HEK293T (cell line): ENCODE results near the gene CABYR.

Experiments
- CTCF ChIA-PET: fragments of 350-600 bp; formaldehyde crosslinking; extraction: SDS; loops from one replicate; lab custom pipeline; 2021; ENCODE audit warnings: antibody characterized with exemption, inconsistent platforms; lab: Yijun Ruan, JAX
- POLR2A ChIA-PET: fragments of 350-600 bp; formaldehyde crosslinking; extraction: SDS; loops from one replicate; lab custom pipeline; 2020; ENCODE audit warnings: antibody characterized with exemption, inconsistent platforms; lab: Yijun Ruan, JAX
- DNase-seq: peaks from one replicate; pipeline ENCODE4 v3.0.0; 2012; ENCODE audit warnings: mixed read lengths; ENCODE audit errors: extremely low spot score
- ARNT ChIP-seq: fragments of 450-650 bp; IDR thresholded peaks from 2 replicates; pipeline ENCODE4 v1.6.1; 2017; ENCODE audit warnings: mild to moderate bottlenecking
- BHLHE40 ChIP-seq: fragments of 450-650 bp; IDR thresholded peaks from 2 replicates; pipeline ENCODE4 v1.6.1; 2016; ENCODE audit warnings: mild to moderate bottlenecking, moderate library complexity, borderline replicate concordance
- CTBP1 ChIP-seq: fragments of 450-650 bp; IDR thresholded peaks from 2 replicates; pipeline ENCODE4 v1.6.1; 2016; ENCODE audit warnings: borderline replicate concordance
- ELF4 ChIP-seq: fragments of 450-650 bp; IDR thresholded peaks from 2 replicates; pipeline ENCODE4 v1.6.1; 2017; ENCODE audit warnings: antibody characterized with exemption
- FOXA1 ChIP-seq: fragments of 450-650 bp; IDR thresholded peaks from 2 replicates; pipeline ENCODE4 v1.6.1; 2016; ENCODE audit warnings: mild to moderate bottlenecking
- FOXK2 ChIP-seq: fragments of 450-650 bp; IDR thresholded peaks from 2 replicates; pipeline ENCODE4 v1.6.1; 2016; ENCODE audit warnings: mild to moderate bottlenecking
- FOXM1 ChIP-seq: fragments of 450-650 bp; IDR thresholded peaks from 2 replicates; pipeline ENCODE4 v1.6.1; 2017; ENCODE audit warnings: mild to moderate bottlenecking, borderline replicate concordance
- HDGF ChIP-seq: fragments of 450-650 bp; IDR thresholded peaks from 2 replicates; pipeline ENCODE4 v1.6.1; 2017; ENCODE audit warnings: antibody characterized with exemption, borderline replicate concordance
- L3MBTL2 ChIP-seq: fragments of 450-650 bp; conservative IDR thresholded peaks from 2 replicates; pipeline ENCODE4 v1.6.1; 2016; ENCODE audit warnings: mild to moderate bottlenecking
- LEF1 ChIP-seq: fragments of 450-650 bp; IDR thresholded peaks from 2 replicates; pipeline ENCODE4 v1.6.1; 2017; ENCODE audit warnings: mild to moderate bottlenecking, borderline replicate concordance
- NFRKB ChIP-seq: fragments of 450-650 bp; IDR thresholded peaks from 2 replicates; pipeline ENCODE4 v1.6.1; 2016; ENCODE audit warnings: mild to moderate bottlenecking, moderate library complexity
- SP1 ChIP-seq: fragments of 450-650 bp; IDR thresholded peaks from 2 replicates; pipeline ENCODE4 v1.6.1; 2017
- SUZ12 ChIP-seq: fragments of 450-650 bp; IDR thresholded peaks from 2 replicates; pipeline ENCODE4 v1.6.1; 2016; ENCODE audit warnings: mild to moderate bottlenecking
- TARDBP ChIP-seq: fragments of 450-650 bp; IDR thresholded peaks from 2 replicates; pipeline ENCODE4 v1.6.1; 2016
- ZNF384 ChIP-seq: fragments of 450-650 bp; IDR thresholded peaks from 2 replicates; pipeline ENCODE4 v1.6.1; 2016
- TF ChIP-seq, protein P1 (sequence below): fragments of 450-650 bp; IDR thresholded peaks from 2 replicates; pipeline ENCODE4 v1.6.1; 2016

Gene CABYR

DNA sequence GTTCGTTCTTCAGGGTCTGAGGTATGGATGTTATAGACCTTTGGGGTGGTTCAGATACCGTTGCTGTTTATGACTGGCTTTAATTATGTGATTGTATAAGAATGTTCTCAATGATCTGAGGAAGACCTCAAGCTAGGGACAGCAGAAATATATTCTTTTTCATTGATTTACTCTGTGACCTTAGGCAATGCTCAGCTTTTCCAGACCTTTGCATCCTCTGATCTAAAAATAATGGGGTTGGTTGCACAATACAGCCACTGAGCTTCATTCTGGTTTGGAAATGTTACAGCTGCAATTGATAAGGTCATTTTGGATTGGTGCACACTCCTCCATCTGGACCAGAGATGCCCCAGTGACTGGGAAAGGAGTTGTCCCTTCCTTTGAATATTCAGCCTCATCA, 17.2 kb upstream of the CABYR start:
- ChIA-PET POLR2A (interaction anchor here (3.2 kb wide), 1 partner anchor 17 kb away, joined by 11 read pairs; the partner anchor contains the start of gene CABYR), CTCF (interaction anchor here (0.7 kb wide), 1 partner anchor 19 kb away, joined by 7 read pairs; no protein-coding TSS in a partner anchor)
- no peak for DNase-seq
- TF ChIP-seq FOXK2 = no peak
- TF ChIP-seq ELF4 = no peak
- no peak for TF ChIP-seq FOXM1
- TF ChIP-seq CTBP1 = no peak
- no peak for TF ChIP-seq TARDBP
- TF ChIP-seq SUZ12 = no peak
- no peak for TF ChIP-seq BHLHE40
- TF ChIP-seq LEF1 = no peak
- TF ChIP-seq SP1 = no peak
- TF ChIP-seq HDGF = no peak
- no peak for TF ChIP-seq FOXA1
- no peak for TF ChIP-seq NFRKB
- TF ChIP-seq ARNT = no peak
- TF ChIP-seq, protein P1, sequence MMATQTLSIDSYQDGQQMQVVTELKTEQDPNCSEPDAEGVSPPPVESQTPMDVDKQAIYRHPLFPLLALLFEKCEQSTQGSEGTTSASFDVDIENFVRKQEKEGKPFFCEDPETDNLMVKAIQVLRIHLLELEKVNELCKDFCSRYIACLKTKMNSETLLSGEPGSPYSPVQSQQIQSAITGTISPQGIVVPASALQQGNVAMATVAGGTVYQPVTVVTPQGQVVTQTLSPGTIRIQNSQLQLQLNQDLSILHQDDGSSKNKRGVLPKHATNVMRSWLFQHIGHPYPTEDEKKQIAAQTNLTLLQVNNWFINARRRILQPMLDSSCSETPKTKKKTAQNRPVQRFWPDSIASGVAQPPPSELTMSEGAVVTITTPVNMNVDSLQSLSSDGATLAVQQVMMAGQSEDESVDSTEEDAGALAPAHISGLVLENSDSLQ = no peak
- no peak for TF ChIP-seq ZNF384
- no peak for TF ChIP-seq L3MBTL2

DNA sequence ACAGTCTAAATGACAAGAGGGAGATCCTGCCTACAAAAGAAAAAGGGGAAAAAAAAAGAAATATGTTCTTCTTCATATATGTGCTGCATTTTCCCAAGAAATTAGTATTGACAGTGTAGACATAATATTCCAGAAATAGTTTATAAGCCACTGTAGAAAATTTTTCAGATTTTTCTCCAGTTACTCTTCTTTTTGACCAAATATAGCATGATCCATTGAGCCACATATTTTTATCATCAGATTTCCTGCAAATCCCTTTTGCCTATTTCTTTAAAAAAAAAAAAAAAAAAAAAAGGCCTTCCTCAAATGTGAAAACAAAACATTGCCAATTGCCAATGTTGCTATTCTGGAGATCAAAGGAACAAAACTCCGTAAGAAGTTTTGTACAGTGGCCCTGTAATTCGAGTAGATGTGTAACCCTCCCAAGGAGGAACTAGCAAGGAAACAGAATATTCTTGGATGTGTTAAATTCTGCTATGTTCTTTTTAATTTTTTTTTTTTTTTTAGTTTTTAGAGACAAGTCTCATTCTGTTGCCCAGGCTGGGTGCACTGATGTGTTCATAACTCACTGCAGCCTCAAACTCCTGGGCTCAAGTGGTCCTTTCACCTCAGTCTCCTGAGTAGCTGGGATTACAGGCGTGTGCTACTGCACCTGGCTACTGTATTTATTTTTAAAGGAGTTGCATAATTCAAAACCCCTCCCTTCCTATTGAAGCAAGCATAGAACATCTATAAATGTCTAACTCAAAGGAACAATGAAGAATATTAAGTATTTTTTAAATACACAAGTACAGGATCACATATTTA, 12.5 kb upstream of the CABYR start:
- POLR2A ChIA-PET = interaction anchor here (0.8 to 1.0 kb wide), 2 partner anchors 12 kb away, joined by 3 to 4 read pairs; partner anchors contain the start of gene CABYR
- TF ChIP-seq, protein P1 = no peak
- TF ChIP-seq NFRKB = no peak
- DNase-seq = no peak
- CTCF ChIA-PET = interaction anchor here (0.6 kb wide), 1 partner anchor 145 kb away, joined by 3 read pairs; no protein-coding TSS in a partner anchor

DNA sequence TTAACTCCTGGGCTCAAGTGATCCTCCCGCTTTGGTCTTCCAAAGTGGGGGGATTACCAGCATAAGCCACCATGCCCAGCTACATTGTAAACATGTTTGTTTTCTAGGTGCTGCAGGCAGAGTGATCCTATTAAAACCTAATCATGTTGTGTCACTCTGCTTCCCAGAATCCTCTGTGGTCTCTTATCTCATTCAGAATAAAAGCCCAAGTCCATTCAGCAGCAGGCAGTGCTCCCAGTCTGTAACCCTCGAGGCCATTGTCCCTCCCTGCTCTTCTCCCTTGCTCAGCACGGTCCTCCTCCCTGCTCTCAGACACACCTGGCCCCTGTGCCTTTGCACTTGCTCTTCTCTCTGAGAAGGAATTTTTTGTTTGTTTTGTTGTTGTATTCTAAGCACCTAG, 11.1 kb upstream of the CABYR start:
- no peak for DNase-seq
- TF ChIP-seq BHLHE40 (no peak), L3MBTL2 (no peak), ZNF384 (no peak), ELF4 (no peak), NFRKB (no peak), FOXM1 (no peak), TARDBP (no peak)
- TF ChIP-seq, protein P1 = no peak
- POLR2A ChIA-PET = interaction anchor here (1.0 kb wide), 1 partner anchor 11 kb away, joined by 5 read pairs; the partner anchor contains the start of gene CABYR
- CTCF ChIA-PET = interaction anchor here (0.7 kb wide), 1 partner anchor 142 kb away, joined by 3 read pairs; no protein-coding TSS in a partner anchor

DNA sequence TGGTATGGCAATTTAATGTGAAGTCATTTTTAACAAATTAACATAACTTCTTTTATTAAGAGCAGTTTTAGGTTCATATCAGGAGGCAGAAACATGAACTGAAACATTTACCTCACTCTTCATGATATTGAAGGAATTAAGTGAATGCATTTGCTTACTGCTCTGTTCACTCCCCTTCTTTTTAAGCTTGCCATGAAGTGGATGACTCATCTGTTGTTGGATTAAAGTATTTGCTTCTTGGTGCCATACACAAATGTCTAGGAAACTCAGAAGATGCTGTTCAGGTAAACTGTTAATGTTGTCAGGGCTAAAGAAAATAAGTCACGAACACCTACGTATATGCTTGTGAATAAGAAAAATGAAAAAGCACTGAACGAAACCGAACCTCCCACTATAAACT, 10.2 kb upstream of the CABYR start:
- ChIA-PET POLR2A (interaction anchor here (1.0 kb wide), 1 partner anchor 10 kb away, joined by 5 read pairs; the partner anchor contains the start of gene CABYR), CTCF (interaction anchor here (0.6 to 0.7 kb wide), 2 partner anchors 19 to 186 kb away, joined by 3 read pairs; no protein-coding TSS in a partner anchor)
- no peak for DNase-seq
- no peak for TF ChIP-seq ELF4
- TF ChIP-seq NFRKB = no peak
- no peak for TF ChIP-seq FOXM1
- TF ChIP-seq SUZ12 = no peak
- TF ChIP-seq FOXK2 = no peak
- TF ChIP-seq BHLHE40 = no peak
- no peak for TF ChIP-seq LEF1
- no peak for TF ChIP-seq ZNF384
- no peak for TF ChIP-seq L3MBTL2
- TF ChIP-seq SP1 = no peak

DNA sequence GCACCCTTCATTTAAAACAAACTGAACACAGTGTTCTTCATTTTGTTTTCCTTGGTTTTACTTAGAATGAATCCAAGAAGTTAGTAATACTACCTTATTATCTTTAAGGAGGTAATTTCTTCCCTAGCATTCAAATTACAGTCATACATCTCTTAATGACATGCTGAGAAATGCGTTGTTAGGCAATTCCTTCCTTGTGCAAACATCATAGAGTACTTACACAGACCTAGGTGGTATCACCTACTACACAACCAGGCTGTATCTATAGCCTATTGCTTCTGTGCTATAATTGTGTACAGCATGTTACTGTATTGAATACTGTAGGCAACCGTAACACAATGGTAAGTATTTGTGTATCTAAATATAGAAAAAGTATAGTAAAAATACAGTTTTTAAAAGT, 8.4 kb upstream of the CABYR start:
- no peak for TF ChIP-seq FOXM1
- no peak for TF ChIP-seq NFRKB
- DNase-seq = no peak
- ChIA-PET POLR2A (no interaction called here), CTCF (no interaction called here)

DNA sequence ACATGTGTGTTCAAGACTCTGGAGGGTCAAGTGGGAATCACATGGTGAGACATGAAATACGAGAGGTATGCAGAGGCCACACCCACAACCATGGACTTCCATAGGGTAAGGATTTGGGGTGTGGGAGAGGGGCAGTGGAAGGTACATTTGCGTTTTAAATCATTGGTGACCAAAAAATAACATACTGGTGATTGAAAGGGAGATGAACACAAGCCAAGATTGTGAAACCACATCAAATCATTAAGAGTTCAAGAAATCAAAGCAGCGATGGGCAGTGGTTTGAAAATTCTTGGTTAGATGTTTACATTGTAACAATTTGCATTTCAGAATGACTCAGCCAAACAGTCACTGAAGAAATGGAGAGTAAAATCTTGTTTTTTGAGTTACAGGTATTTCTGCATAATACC, 1.9 kb upstream of the CABYR start:
- no peak for DNase-seq
- CTCF ChIA-PET = interaction anchor here (1.0 kb wide), 1 partner anchor 40 kb away, joined by 3 read pairs; no protein-coding TSS in a partner anchor
- TF ChIP-seq ELF4 (no peak), ARNT (no peak), LEF1 (no peak), FOXK2 (no peak), FOXM1 (no peak), FOXA1 (no peak), HDGF (no peak), BHLHE40 (no peak), SP1 (no peak), TARDBP (no peak), NFRKB (no peak), ZNF384 (no peak), CTBP1 (no peak), L3MBTL2 (no peak)
- TF ChIP-seq, protein P1 = no peak
- POLR2A ChIA-PET = no interaction called here
